Ammon's horn (tissue), 1 donor: ENCODE results near the gene PPP2R5C.
"Not testable (repeated sequence)": the region's sequence is repeated elsewhere in the genome, so short reads cannot be mapped to it uniquely, and the experiment has no call there.

Experiments
- DNase-seq: peaks from one replicate; pipeline ENCODE4 v3.0.0-alpha.2; 2016; ENCODE audit warnings: low spot score

Gene PPP2R5C

DNA sequence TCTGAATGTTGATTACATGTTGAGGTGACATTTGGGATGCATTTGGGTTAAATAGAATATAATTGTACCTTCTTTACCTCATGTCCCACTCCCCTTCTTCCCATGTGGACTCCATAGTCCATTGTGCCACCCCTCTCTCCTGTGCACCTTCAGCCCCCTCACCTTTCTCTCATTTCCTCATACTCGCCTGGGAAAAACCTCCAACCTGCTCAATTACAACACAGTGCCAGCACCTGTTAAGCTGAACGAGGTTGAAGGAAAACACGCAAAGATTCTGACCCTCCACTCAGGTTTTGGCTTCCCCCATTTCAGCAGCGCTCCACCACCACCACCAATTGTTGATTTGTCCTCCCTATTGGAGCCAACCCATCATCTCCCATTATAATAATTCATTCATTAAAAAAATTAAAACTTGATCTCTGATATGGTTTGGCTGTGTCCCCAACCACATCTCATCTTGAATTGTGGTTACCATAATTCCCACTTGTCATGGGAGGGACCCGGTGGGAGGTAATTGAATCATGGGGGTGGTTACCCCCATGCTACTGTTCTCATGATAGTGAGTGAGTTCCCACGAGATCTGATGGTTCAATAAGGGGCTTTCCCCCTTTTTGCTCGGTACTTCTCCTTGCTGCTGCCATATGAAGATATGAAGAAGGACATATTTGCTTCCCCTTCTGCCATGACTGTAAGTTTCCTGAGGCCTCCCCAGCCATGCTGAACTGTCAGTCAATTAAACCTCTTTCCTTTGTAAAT, 33.7 kb upstream of the PPP2R5C start:
- DNase-seq: no peak

DNA sequence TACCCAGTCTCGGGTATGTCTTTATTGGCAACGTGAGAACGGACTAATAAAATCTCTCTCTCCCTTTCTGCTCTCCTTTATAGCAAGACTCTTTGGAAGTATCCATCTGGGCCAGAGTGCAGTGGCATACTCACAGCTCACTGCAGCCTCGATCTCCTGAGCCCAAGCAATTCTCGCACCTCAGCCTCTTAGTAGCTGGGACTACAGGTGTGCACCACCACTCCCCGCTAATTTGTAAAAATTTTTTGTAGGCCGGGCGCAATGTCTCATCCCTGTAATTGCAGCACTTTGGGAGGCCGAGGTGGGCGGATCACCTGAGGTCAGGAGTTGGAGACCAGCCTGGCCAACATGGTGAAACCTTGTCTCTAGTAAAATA, 33.2 kb upstream of the PPP2R5C start:
- DNase-seq: no peak

DNA sequence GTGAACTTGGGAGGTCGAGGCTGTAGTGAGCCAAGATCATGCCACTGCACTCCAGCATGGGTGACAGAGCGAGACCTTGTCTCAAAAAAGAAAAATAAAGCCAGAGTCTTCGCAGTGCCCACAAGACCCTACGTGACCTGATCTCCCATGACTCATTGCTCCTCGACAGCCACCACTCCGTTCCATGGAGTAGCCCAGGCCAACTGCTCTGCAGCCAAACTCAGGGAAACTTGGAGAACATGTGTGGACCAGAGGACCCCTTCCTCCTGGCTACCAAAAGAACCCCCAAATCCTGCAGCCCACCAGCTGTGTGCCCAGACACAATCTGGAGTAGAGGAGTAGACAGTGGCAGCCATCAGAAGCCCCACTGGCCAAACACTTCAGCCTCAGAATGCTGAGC, 32.1 kb upstream of the PPP2R5C start:
- DNase-seq: no peak

DNA sequence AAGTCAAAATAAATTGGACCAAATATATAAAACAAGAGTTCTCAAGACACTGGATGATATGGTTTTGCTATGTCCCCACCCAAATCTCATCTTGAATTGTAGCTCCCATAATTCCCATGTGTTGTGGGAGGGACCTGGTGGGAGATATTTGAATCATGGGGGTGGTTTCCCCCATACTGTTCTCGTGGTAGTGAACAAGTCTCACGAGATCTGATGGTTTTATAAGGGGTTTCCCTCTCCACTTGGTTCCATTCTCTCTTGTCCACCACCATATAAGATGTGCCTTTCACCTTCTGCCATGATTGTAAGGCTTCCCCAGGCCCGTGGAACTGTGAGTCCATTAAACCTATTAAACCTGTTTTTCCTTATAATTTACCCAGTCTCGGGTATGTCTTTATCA, 31.4 kb upstream of the PPP2R5C start:
- DNase-seq: not testable (repeated sequence)

DNA sequence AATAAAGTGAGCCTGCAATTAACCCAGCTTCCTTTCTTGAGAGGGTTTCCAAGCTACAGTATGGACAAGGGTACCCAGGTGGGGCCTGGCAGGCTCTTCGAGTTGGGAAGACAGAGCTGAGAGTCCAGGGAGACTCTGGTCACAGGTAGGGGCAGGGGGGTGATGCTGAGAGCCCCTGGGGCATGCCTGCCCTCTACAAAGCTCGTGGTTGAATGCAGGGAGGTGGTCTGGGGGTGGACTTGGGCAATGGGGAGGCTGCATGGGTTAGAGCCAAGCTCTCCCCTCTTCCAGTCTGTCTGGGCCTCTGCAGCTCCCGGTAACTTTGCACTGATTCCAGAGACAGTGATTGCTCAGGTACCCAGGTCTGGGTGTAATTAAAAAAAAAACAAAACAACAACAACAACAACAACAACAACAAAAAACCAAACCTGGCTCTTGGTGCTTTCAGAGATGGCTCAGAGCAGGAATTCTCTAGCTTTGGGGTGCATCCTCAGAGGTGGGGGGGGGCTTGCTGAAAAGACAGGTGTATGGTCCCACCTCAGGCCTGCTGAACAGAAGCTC, 30.8 kb upstream of the PPP2R5C start:
- no peak for DNase-seq

DNA sequence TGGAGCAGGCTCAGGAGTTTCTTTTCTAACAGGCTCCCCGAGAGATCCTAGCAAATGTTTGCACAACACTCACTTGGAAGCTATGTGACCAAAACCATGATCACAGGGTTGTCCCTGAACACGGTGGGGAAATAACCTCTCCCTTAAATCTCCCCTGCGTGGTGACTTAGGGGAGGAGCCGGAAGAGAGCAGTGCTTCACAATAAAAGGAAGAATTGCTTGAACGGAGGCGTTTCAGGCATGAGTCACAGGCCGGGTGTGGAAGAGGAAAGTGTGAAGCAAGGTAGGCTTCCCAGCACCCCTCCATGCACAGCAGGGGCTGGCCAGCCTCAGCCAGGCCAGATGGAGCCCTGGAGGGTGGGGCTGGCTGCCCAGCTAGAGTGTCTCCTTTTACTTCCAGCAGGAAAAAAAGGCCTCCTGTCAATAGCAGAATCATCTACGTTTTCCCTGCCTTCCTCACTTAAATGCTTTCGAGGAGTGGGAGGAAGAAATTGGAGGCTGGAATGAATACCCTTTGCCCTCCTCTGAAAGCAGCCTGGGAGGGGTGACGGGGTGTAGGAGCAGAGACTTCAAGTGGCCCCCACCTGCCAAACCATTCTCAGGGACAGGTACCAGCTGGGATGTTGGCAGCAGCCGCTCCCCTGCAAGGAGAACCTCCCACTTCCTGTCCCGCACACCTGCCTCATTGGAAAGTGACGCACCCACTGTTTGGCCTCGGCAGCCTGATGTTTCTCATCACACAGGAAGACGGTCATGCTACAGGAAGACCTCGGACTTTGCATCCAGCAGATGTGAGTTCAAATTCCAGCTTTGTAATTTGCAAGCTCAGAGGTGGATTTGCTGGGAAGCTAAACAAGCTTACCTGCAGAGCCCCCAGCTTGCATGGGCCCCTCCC, 30.1 kb upstream of the PPP2R5C start:
- DNase-seq: peak; percentile 49

DNA sequence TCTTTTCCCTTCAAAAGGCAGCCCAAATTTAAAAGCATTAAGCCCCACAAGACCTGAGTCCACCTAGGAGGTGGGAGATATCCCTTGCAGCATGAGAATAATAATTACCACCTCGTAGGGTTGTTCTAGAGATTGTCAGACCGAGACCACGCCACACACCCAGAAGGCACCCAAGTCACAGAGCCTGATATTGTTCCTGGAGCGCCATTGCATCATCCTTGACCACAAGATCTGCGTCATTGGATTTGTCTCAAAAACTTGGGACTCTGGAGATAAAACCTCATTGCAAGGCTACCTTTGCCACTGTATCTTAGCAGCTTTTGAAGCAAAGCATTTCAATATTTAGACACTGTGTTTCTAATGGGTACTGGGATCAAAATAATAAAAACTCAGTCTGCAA, 29.4 kb upstream of the PPP2R5C start:
- DNase-seq: no peak

DNA sequence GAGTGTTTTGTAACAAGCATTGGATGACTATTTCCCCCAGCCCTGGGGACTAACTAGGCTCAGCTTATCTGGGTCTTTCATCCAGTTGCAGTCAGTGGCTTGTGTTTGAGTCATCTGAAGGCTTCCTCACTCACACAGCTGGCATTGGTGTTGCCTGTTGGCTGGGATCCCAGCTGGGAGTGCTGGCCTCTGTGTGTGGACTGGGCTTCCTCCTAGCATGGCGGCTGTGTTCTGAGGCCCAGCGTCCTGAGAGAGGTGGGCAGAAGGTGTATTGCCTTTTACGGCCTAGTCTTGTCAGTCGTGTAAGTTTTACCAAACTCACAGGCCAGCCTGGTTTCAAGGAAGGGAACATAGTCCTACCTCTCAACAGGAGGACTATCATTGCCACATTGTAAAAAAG, 28.3 kb upstream of the PPP2R5C start:
- no peak for DNase-seq

DNA sequence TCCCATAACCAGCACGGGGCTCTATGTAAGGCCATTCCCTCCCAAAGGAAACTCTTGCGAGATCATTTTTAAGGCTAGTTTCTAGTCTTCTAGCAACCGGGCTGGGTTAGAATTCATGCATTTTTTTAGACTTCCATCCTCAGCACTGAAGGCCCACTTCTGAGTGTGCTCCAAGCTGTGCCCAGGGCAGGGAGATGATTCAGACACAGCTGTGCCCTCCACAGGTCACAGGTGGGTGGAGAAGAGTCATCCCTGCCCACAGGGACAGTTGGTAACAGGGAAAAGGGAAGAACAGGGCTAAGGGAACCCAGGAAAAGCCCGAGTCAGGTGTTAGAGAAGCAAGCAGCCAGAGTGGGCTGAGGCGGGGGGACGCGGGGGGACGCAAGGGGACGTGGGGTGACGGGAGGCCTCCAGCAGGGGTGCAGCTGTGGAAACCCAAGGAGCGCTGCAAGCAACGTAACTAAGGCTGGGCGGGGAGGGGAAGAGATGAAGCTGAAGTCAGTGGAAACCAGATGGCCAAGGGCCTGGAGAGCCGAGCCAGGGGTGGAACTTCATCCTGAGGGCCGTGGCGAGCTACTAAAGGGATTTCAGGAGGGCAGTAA, 27.2 kb upstream of the PPP2R5C start:
- no peak for DNase-seq

DNA sequence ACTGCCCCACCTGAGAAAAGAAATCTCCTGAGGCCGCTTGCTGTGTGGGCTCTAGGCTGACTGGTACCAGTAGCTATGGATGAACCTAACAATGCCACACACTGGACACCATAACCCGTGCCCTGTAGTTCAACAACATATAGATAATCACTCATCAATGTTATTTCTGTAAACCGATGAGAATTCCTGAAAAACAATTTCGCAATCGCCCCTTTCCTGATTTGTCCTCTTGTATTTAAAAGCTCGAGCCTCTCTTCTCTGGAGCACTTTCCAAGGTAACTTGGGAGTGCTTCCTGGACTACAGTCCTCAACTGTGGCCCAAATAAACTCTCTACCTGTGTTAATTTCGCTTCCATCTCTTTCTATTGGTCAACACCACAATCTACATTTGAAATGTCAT, 26.1 kb upstream of the PPP2R5C start:
- no peak for DNase-seq

DNA sequence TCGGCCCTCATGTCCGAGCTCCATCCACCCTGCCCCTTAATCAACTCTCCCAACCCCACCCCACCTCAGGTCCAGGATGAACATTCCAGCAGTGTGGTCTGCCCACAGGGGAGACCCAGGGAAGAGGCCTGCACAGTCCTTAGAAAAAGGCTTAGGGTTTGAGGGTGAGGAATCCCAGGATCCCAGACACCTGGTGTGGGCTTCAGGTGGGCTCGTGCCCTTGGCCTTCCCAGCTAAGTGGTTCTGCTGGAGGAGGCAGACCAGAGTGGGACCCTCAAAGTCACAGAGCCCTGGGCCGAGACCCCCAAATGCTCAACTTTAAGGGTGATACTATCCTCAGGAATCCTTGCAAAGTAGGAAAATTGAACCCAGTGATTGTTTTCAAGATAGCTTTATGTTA, 25.4 kb upstream of the PPP2R5C start:
- no peak for DNase-seq

DNA sequence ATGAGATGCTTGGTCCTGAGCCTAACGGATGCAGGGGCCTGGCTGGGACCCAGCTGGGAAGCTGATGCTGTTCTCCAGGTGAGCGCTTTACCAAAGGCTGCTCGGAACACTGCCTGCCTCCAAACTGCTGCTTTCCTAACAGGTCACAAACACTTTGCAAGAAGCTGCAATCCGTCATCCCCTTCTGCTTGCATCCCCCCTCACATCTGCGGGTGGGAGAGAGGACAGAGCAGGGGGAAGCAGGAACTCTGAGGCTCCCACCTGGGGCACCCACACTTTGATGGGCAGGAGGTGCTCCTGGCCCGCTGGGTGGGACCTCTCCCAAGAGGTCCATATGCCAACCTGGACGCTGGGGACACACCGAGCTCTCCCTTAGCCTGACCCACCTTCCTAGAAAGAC, 24.9 kb upstream of the PPP2R5C start:
- DNase-seq: no peak

DNA sequence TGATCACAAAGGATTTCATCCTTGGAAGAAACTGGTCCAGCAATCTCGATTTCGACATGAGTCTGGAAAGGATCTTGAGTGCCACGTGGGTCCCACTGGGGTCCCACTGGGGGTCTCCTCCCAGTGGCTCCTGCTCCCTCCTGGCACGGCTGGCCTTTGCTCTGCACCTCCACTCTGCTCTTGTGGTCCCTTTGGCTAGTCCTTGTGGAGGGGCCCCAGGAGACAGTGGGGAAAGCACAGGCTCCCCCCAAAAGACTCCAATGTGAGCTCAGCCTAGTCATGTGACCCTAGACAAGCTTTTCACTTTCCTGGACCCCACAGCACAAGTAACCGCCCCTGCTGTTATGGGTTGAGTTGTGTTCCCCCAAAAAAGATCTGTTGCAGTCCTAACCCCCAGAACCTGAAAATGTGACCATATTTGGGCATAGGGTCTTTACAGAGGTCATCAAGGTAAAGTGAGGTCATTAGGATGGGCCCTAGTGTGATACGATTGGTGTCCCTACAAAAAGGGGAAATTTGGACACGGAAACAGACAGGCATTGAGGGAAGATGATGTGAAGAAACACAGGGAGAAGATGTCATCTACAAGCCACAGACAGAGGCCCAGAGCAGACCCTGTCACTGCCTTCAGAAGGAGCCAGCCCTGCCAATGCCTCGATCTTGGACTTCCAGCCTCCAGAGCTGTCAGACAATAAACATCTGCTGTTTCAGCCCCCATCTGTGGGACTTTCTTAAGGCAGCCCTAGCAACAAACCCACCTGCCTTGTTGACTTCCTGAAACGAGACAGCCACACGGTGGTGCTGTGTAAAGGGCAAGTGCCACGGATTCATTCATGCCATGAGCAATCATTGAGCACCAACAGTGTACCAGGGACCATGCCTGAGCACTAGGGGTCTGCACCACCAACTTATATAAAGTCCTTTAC, 23.8 kb upstream of the PPP2R5C start:
- no peak for DNase-seq

DNA sequence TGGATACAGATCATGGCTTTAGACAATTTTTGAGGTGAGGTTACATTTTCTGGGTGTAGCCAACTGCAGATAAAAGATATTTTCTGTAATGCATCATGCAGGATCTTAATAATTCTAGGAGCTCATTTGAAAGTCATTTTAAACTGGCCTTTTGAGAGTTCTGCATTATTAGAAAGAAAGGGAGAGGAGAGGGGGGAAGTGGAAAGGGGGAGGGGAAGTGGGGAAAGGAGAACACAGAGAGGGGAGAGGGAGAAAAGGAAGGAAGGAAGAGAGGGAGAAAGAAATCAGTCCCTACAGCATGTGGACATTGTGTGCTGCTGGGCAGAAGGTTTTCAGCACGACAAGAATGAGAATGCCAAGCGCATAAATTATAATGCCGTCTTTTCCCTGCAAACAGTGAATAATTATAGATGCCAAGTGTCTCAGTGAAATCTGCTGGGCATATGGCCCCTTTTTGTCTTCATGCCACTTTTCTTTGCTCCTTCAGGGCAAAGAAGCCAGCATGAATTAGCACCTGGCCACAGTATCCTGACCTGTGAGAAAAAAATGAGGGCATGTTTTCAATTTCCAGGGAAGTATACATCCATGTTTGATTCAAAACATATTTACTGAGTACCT, 22.7 kb upstream of the PPP2R5C start:
- DNase-seq: no peak

DNA sequence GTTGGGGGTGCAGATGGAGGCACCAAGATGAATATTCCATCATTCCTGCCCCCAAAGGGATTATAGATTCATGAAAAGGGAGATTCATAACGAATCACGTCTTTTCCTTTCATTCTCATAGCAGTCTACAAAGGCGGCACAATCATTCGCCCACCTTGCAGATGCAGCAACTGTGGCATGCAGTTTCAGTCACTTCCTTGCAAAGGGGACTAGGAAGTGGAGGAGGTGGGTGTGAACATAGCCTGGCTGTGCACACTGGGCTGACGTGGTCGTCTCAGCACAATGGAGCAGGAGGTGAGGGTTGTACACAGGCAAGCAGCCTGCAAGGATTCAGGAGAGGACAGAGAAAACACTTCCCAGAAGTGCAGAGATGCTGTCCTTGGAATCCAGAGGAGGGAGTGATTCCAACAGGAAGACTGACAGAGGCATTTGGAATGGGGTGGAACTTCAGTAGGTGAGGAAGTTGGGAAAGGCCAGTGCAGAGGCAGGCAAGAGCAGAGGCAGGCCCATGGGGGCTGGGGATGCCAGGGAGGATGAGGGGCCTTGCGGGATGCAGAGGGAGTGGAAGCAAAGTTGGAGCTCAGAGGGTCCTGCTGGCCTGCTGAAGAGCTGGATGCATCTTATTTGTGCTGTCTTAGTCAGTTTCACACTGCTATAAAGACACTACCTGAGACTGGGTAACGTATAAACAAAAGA, 21.9 kb upstream of the PPP2R5C start:
- no peak for DNase-seq

DNA sequence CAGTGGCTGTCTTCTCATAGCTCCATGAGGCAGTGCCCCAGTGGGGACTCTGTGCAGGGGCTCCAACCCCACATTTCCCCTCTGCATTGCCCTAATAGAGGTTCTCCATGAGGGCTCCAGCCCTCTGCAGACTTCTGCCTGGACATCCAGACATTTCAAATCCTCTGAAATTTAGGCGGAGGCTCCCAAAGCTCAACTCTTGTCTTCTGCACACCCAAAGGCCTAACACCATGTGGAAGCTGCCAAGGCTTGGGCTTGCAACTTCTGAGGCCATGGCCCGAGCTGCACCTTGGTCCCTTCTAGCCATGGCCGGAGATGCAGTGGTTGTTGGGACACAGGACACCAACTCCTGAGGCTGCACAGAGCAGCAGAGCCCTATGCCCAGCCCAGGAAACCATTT, 20.5 kb upstream of the PPP2R5C start:
- DNase-seq: no peak

DNA sequence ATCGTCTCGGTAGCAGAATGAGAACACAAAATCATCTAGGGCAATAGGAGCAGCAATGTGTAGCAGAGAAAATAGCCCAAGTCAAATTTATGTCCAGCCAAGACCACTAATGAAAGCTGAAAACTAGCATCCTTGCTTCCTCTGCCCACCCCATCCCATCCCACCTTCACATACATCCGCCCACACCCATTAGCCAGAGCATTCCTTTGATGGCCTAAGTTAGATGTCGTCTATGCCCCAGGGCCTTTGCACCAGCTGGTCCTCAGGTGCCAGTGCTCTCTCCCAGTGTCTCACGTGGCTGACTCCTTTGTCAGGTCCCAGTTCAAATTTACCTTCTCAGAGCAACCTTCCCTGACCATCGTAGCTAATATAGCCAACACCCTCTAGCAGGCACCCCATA, 17.8 kb upstream of the PPP2R5C start:
- no peak for DNase-seq

DNA sequence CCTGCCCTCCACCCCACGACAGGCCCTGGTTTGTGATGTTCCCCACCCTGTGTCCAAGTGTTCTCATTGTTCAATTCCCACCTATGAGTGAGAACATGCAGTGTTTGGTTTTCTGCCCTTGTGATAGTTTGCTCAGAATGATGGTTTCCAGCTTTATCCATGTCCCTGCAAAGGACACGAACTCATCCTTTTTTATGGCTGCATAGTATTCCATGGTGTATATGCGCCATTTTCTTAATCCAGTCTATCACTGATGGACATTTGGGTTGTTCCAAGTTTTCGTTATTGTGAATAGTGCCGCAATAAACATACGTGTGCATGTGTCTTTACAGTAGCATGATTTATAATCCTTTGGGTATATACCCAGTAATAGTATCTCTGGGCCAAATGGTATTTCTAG, 17.1 kb upstream of the PPP2R5C start:
- DNase-seq: not testable (repeated sequence)

DNA sequence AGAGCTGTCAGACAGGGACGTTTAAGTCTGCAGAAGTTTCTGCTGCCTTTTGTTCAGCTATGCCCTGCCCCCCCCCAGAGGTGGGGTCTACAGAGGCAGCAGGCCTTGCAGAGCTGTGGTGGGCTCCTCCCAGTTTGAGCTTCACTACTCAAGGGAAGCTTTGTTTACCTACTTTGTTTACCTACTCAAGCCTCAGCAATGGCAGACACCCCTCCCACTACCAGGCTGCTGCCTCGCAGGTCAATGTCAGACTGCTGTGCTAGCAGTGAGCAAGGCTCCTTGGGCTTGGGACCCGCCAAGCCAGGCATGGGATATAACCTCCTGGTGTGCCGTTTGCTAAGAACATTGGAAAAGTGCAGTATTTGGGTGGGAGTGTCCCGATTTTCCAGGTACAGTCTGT, 11.8 kb upstream of the PPP2R5C start:
- not testable (repeated sequence) for DNase-seq

DNA sequence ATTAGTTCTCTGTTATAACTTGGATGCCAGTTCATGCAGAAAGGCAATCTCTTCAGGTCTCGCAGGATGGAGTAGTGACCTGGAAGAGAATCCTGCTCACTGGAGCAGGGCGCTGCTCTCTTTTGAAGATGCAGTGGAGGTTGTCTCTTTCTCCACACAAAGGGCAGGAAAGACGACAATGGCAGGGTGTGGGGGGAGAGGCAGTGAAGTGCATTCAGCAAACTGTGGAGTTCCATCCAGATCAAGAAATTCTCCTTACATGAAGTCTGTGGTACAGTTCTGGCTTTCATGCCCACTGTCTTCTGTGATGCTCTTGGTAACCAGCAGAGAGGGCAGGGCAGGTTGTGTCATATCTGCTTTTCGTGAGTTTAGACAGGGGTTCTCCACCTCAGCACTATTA, 6.6 kb upstream of the PPP2R5C start:
- DNase-seq: no peak
